PC-9 (cell line): ENCODE results near the gene RTL1.

Experiments
- EZH2 ChIP-seq: fragments of 200-600 bp; sonication (generic); IDR thresholded peaks from 2 replicates; pipeline ENCODE4 v1.8.0; 2017; ENCODE audit warnings: antibody characterized with exemption, low read depth
- TF ChIP-seq, protein P1 (sequence below): fragments of 200-600 bp; sonication (generic); conservative IDR thresholded peaks from 2 replicates; pipeline ENCODE4 v1.6.1; 2017; ENCODE audit warnings: mixed run types, antibody characterized with exemption, mild to moderate bottlenecking, moderate library complexity

DNA sequence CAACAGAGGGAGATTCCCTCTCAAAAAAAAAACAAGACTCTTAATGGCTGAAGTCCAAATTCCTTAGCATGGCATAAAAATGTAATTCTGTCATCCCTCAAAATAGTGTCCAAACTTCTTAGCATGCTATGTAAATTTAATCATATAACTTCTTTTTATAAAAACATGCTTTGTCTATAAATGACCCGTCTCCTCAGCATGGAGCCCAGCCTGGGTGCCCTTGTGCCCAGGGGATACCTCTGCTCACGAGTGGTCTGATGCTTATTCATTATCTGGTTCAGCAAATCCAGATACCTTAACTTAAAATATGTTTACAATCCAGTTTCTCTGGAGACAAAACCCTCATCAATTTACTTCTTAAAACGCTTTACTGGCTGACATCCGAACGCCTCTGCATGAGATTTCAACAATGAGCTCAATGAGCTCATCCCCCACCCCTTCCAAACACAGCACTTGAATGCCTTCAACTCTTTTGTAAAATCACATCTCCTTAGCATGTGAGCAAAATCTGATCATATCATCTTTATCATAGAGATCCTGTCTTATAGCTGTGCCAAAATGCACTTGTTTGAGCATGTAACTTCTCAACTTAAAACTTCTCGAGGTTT is 15.7 kb downstream of the RTL1 start:
- TF ChIP-seq, protein P1, sequence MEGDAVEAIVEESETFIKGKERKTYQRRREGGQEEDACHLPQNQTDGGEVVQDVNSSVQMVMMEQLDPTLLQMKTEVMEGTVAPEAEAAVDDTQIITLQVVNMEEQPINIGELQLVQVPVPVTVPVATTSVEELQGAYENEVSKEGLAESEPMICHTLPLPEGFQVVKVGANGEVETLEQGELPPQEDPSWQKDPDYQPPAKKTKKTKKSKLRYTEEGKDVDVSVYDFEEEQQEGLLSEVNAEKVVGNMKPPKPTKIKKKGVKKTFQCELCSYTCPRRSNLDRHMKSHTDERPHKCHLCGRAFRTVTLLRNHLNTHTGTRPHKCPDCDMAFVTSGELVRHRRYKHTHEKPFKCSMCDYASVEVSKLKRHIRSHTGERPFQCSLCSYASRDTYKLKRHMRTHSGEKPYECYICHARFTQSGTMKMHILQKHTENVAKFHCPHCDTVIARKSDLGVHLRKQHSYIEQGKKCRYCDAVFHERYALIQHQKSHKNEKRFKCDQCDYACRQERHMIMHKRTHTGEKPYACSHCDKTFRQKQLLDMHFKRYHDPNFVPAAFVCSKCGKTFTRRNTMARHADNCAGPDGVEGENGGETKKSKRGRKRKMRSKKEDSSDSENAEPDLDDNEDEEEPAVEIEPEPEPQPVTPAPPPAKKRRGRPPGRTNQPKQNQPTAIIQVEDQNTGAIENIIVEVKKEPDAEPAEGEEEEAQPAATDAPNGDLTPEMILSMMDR, result no peak
- TF ChIP-seq EZH2, result no peak
